GM12873 (cell line): ENCODE data around the gene GPR135.

Experiments
- CTCF ChIP-seq: IDR thresholded peaks from 2 replicates; pipeline ENCODE4 v1.5.1; 2012; ENCODE audit warnings: low read depth, mild to moderate bottlenecking, moderate library complexity, low read length, control low read depth; ENCODE audit not compliant: insufficient read depth; ENCODE audit errors: missing control alignments

GPR135 gene

GRCh38 chr14:59464486-59465315, 479 bp downstream of the GPR135 start:
- TF ChIP-seq CTCF, result no peak

GRCh38 chr14:59463787-59464485, 1.2 kb downstream of the GPR135 start:
- no peak for TF ChIP-seq CTCF

GRCh38 chr14:59461891-59462290, 3.3 kb downstream of the GPR135 start:
- TF ChIP-seq CTCF, result no peak

GRCh38 chr14:59460378-59460777, 4.8 kb downstream of the GPR135 start:
- TF ChIP-seq CTCF, result no peak

- TF ChIP-seq CTCF, result no peak
Observed at GRCh38 chr14:59458486-59458885, 6.7 kb downstream of the GPR135 start.

GRCh38 chr14:59455411-59455810, 9.8 kb downstream of the GPR135 start:
- TF ChIP-seq CTCF, result no peak

GRCh38 chr14:59454139-59454538, 11.0 kb downstream of the GPR135 start:
- TF ChIP-seq CTCF, result no peak
